DOHH2 (cell line): ENCODE data around the gene SLC6A17.

Source experiments
- H3F3A ChIP-seq: fragments of 200-600 bp; sonication (generic), shearing (Covaris generic); 2 replicates; pipeline ENCODE4 v1.6.0; 2016; ENCODE audit warnings: antibody characterized with exemption, mild to moderate bottlenecking; ENCODE audit not compliant: control insufficient read depth, insufficient read depth
- H3K27ac ChIP-seq: fragments of 200-600 bp; sonication (generic); 2 replicates; pipeline ENCODE4 v1.5.1; 2014; ENCODE audit warnings: low read depth, mild to moderate bottlenecking, low read length, moderate library complexity
- H3K27me3 ChIP-seq: fragments of 200-600 bp; sonication (generic); 2 replicates; pipeline ENCODE4 v1.6.1; 2014; ENCODE audit warnings: mild to moderate bottlenecking, low read length, mixed read lengths; ENCODE audit not compliant: control insufficient read depth
- H3K36me3 ChIP-seq: fragments of 200-600 bp; sonication (generic); 2 replicates; pipeline ENCODE4 v1.6.1; 2014; ENCODE audit warnings: mild to moderate bottlenecking, low read length, moderate library complexity, mixed read lengths; ENCODE audit not compliant: control insufficient read depth
- H3K4me1 ChIP-seq: fragments of 200-600 bp; sonication (generic); 2 replicates; pipeline ENCODE4 v1.6.1; 2014; ENCODE audit warnings: mild to moderate bottlenecking, low read length, mixed read lengths; ENCODE audit not compliant: control insufficient read depth
- H3K4me2 ChIP-seq: fragments of 200-600 bp; sonication (generic); 2 replicates; pipeline ENCODE4 v1.6.0; 2014; ENCODE audit warnings: mild to moderate bottlenecking, low read length, moderate library complexity
- H3K4me3 ChIP-seq: fragments of 200-600 bp; sonication (generic); 2 replicates; pipeline ENCODE4 v1.5.1; 2014; ENCODE audit warnings: mild to moderate bottlenecking, low read length, mixed read lengths
- H3K79me2 ChIP-seq: fragments of 200-600 bp; sonication (generic); 2 replicates; pipeline ENCODE4 v1.6.1; 2014; ENCODE audit warnings: mild to moderate bottlenecking, low read length, mixed read lengths; ENCODE audit not compliant: control insufficient read depth
- H3K9me2 ChIP-seq: fragments of 200-600 bp; sonication (generic); replicated peaks from 2 replicates; pipeline ENCODE4 v1.6.1; 2014; ENCODE audit warnings: mild to moderate bottlenecking, low read length, mixed read lengths; ENCODE audit not compliant: control insufficient read depth
- H3K9me3 ChIP-seq: fragments of 200-600 bp; sonication (generic); 2 replicates; pipeline ENCODE4 v1.6.1; 2014; ENCODE audit warnings: antibody characterized with exemption, low read length, mixed read lengths; ENCODE audit not compliant: control insufficient read depth, insufficient read depth
- H4K20me1 ChIP-seq: fragments of 200-600 bp; sonication (generic); 2 replicates; pipeline ENCODE4 v1.6.0; 2014; ENCODE audit warnings: low read depth, mild to moderate bottlenecking, antibody characterized with exemption, low read length, moderate library complexity; ENCODE audit not compliant: control insufficient read depth, insufficient read depth
- CTCF ChIP-seq: fragments of 200-600 bp; sonication (generic); IDR thresholded peaks from one replicate; pipeline ENCODE4 v1.5.1; 2014; ENCODE audit warnings: antibody characterized with exemption, mild to moderate bottlenecking, low read depth, low read length; ENCODE audit not compliant: poor library complexity, severe bottlenecking
- EZH2phosphoT487 ChIP-seq: fragments of 200-600 bp; sonication (generic); IDR thresholded peaks from 2 replicates; pipeline ENCODE4 v1.6.1; 2017; ENCODE audit warnings: borderline replicate concordance, mild to moderate bottlenecking, antibody characterized with exemption, low read length, moderate library complexity, mixed read lengths

The SLC6A17 gene

GRCh38 chr1:110227774-110228173, 77.5 kb downstream of the SLC6A17 start:
- H3K36me3 ChIP-seq, result peaks cover 5% of the 10 kb centered on the region
- no peaks in the 10 kb centered on the region for H3K27me3 ChIP-seq
- no peak overlapping the region for H3K4me3 ChIP-seq
- H3K9me2 ChIP-seq, result no peaks in the 10 kb centered on the region
- no peaks in the 10 kb centered on the region for H3K79me2 ChIP-seq
- H3K4me2 ChIP-seq, result no peak overlapping the region
- no peak for TF ChIP-seq CTCF
- TF ChIP-seq EZH2phosphoT487, result no peak
- no peaks in the 10 kb centered on the region for H4K20me1 ChIP-seq
- H3K4me1 ChIP-seq, result no peaks in the 10 kb centered on the region
- H3K9me3 ChIP-seq, result no peaks in the 10 kb centered on the region
- no peaks in the 10 kb centered on the region for H3F3A ChIP-seq
- H3K27ac ChIP-seq, result no peak overlapping the region

DNA sequence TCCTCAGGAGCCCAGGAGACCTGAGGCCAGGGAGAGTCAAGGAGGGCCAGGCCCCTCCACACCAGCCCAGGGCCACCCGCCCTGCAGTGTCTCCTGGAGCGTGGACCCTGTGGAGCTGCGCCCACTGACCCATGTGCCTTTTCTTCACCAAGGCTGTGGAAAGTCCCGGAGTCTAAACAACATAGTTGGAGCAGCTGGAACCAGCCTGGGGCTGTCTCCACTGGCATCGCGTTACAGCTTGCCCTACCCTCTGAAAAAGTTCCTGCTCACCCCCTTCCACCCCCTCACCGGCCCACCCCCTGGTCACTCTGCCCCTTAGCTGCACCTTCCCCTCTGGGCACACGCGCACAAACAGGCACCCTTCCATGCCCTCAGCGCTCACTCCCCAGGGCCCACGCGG, 78.1 kb downstream of the SLC6A17 start:
- H3K9me3 ChIP-seq, result no peaks in the 10 kb centered on the region
- H3K27ac ChIP-seq, result no peak overlapping the region
- no peaks in the 10 kb centered on the region for H3K79me2 ChIP-seq
- TF ChIP-seq CTCF, result no peak
- TF ChIP-seq EZH2phosphoT487, result no peak
- no peaks in the 10 kb centered on the region for H3F3A ChIP-seq
- H4K20me1 ChIP-seq, result no peaks in the 10 kb centered on the region
- H3K4me1 ChIP-seq, result no peaks in the 10 kb centered on the region
- no peaks in the 10 kb centered on the region for H3K27me3 ChIP-seq
- no peaks in the 10 kb centered on the region for H3K9me2 ChIP-seq
- no peak overlapping the region for H3K4me2 ChIP-seq
- no peak overlapping the region for H3K4me3 ChIP-seq
- H3K36me3 ChIP-seq, result peaks cover 3% of the 10 kb centered on the region

DNA sequence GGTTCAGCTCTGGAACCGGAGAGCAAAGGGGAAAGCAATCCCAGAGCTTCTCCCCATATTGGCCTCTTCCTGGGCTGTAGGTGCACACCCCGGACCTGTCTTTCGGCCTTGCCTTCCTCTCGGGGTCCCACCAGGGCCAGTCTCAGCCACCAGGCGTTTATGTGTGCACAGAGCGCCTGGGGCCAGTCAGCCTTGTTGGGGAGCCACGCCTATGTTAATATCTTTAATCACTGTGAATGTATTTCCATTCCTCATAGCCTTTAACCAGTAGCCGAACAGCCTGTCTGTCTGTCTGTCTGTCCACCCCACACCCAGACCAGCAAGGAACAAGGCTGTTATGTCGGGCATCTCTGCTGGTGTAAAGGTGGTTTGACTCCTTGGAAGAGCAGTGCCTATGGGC, 78.6 kb downstream of the SLC6A17 start:
- Histone ChIP-seq H3K4me3 (no peak overlapping the region), H3K36me3 (no peaks in the 10 kb centered on the region; the same call in 1 of the 2 replicates), H3K4me1 (no peaks in the 10 kb centered on the region), H3K79me2 (no peaks in the 10 kb centered on the region), H4K20me1 (no peaks in the 10 kb centered on the region), H3K27ac (no peak overlapping the region), H3K27me3 (no peaks in the 10 kb centered on the region), H3K4me2 (no peak overlapping the region), H3K9me3 (no peaks in the 10 kb centered on the region), H3K9me2 (no peaks in the 10 kb centered on the region), H3F3A (no peaks in the 10 kb centered on the region)
- no peak for TF ChIP-seq CTCF
- no peak for TF ChIP-seq EZH2phosphoT487
